HG03378 (cell line): ENCODE results near the gene GUK1.

Experiments used
- ATAC-seq: cut with Tn5 transposase; IDR thresholded peaks from one replicate; pipeline ENCODE4 v1.9.1; 2021; ENCODE audit warnings: mild to moderate bottlenecking, moderate library complexity; ENCODE audit not compliant: unreplicated experiment

Gene GUK1

DNA sequence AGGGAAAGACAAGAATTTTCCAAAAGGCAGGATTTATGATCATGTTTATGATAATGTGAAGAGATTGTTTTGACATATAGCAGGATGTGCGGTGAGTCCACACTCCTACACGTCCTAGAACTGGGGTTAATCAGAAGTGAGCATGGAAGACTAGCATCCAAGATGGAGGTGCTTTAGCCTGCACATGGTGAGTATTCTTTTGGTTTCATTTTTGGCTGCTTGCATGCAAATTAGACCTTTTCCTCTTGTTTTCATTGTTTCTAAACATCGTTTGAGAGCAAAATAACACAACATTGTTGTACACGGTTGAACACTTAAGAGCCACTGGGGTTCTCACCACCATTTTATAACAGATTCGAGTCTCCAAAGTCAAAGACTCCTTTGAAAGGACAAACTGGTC is 14.9 kb upstream of the GUK1 start:
- ATAC-seq, result no peak

DNA sequence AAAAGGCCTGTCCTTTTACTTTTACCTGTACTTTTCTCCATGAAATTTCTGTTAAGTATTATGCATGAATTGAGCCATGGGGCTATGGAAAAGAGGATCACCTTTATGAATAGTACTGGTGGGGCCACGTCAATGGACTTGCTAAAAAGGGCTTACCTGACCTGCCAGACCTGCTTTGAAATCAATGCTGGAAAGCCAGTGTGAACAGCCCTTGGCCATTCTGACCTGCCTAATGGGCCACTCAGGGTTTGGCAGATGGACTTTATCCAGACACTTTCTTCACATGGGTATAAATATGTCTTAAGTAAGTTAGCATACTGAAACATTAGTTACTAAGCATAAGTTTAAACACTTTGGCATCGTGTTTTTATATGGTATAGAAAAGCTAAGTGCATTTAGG is 8.3 kb upstream of the GUK1 start:
- ATAC-seq, result no peak

DNA sequence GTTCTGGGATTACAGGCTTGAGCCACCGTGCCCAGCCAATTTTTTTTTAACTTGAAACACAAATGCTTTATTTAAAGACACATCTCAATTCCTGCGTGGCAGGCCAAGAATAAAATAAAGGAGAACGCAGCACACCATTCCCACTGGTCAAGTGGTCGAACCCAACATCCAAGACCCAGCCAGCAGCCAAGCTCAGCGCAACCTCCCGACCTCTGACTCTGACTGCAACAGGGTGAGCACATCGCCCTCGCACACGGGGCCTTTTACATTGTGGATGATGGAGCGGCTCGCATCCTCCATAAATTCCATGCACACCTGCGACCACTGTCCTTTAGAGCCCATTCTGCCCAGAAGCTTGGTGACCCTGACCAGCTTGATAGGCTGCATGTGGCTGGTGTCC is 5.5 kb upstream of the GUK1 start:
- no peak for ATAC-seq

DNA sequence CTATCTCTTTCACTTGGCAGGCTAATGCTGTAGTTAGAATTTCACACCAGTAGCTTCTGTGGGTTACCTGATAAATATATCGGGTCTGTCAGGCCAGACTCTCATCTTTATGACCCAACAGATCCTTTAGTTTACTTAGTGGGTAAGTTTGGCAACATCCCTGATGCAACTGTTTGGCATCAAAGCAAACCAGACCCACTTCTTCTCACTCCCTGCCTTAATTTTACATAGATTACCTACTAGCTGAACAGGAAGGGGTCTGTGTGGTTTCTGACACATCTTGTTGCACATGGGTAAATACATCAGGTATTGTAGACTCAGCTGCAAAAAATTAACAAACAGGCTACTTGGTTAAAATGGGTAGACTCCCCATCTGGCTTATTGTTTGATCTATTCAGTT is 3.2 kb upstream of the GUK1 start:
- no peak for ATAC-seq

DNA sequence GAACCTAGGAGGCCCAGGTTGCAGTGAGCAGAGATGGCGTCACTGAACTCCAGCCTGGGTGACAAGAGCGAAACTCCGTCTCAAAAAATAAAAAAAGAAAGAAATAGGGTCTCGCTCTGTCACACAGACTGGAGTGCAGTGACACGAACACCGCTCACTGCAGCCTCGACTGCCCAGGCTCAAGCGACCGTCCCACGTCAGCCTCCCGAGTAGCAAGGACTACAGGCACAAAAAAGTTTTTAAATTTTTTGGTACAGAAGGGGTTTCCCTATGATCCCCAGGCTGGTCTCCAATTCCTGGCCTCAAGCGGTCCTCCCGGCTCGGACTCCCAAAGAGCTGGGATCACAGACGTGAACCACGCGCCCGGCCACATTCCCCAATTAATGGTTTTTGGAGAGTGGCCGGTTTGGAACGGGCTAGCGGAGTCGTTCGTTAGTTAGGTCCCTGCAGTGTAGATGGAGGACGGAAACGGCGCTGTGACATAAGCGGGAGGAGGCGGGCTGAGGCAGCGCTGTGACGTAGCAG is 611 bp upstream of the GUK1 start:
- ATAC-seq, result no peak

DNA sequence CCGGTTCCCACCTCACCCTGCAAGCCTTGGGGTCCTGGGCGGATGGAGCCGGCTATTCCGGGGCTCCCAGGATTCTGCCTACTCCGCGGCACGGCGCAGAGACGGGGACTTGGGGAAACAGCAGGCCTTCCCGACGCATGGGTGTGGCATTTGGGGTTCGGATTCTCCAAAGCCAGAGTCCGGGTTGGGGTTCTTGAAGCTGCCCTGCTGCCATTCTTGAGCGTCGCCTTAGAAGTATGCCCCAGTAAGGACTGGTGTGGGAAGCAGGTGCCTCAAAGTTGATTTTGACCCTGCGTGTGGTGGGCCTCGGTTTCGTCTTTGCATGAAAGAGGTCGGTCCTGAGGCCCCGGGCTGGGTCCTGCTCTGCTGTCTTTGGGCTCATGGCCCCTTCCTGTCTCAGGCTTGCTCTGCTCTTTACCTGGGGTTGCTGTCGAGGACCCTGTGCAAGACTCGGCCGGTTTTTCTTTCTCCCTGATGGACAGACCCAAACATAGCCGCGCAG is 696 bp downstream of the GUK1 start:
- ATAC-seq, result no peak

DNA sequence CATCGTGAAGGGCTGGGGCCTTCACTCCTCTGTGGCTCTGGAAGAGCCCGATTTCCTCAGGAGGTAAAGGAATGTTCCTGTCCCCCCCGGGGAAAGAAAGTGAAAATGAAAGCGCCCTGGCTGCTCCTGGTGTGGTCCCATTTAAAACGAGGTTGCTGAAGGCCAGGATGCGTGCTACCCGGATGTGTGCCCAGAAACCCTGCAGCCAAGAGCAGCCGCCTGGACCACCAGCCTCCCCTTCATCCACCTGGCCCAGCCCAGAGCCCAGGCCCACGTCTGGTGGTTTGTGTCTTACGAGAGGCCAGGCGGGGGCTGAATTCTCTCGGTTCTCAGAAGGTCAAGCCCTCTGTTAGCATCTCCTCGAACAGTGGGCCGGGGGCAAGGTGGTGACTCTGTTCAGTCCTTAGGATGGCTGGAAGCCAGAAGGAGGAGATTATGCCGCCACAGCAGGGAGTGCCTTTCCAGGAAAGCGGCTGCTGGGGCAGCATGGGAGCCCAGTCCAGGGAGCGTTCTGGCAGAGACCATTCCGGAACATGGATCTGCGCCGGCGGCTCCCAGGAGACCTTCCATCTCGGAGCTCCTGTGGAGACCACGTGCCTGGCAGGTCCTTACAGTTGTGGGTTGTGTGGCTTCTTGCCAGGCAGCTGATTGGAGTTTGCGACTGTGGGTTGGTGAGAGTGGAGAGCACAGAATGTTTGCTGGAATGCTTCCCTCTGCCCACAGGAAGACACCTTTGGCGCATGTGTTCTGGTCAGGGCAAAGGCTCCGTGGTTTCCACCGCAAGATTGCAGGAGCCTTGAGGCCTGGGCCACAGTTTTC is 1.4 kb downstream of the GUK1 start:
- no peak for ATAC-seq

DNA sequence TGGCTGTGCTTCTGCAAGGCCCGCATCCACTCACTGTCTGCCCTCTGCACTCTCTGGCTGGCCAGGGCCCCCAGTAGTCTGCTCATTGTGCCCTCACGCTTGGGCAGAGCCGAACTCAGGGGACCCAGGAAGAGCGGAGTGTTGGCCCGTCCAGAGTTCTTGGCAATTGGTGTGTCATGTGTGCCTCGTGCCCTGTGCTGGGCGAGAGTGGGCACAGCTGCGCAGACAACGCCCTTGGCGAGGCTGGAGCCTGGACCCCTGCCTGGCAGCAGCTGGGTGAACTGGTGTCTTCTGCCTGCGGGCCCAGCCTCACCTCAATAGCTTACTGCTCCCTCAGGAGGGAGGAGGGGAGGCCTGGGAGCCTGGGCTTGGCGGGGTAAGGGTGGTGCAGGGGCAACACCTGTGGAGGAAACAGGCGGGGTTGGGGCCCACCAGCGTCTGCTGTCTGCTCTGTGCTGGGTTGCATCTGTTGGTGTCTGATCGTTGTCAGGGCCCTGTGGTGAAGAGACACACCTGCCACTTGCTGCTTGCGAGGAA is 2.1 kb downstream of the GUK1 start:
- no peak for ATAC-seq

DNA sequence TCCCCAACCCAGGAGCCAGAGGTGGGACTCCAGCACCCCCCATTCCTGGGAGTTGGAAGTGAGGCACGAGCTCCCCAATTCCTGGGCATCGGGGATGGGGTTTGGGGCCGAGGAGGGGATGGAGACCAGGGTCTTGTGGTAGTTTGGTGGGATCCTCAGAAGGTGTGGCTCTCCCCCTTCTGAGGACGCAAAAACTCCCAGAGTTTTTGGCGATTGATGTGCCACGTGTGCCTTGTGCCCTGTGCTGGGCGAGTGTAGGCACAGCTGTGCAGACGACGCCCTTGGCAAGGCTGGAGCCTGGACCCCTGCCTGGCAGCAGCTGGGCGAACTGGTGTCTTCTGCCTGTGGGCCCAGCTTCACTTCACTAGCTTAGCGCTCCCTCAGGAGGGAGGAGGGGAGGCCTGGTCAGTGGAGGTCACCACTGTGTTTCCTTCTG is 2.6 kb downstream of the GUK1 start:
- no peak for ATAC-seq

DNA sequence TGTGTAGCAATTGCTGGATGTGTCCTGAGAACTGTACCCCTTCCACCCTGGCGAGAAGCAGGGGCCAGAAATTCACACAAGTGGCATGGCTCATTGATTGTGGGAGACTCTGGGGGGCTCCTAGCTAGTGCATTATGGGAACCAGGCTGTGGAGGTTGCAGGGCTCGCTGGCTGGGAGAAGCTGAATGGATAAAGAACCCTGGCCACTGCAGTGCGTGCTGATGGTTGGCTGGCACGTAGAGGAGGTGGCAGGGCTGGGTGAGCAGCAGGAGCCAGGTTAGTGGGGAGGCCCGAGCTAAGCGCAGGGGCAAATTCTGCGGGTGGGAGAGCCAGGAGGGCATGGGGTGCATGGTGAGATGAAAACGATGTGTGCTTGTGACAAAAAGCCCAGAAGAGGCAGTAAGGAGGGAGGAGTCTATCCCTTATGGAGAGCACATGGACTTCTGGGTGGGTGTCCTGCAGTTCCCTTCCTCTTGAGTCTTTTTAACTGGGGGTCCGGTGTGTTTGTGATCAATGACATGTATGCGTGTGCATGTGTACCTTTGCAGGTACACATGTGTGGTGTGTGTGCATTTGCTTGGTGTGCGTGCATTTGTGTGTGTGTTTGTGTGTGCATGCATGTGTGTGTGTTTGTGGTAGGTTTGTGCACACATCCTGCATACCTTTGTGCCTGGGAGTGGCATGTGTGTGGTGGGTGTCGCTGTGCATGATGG is 3.6 kb downstream of the GUK1 start:
- no peak for ATAC-seq

DNA sequence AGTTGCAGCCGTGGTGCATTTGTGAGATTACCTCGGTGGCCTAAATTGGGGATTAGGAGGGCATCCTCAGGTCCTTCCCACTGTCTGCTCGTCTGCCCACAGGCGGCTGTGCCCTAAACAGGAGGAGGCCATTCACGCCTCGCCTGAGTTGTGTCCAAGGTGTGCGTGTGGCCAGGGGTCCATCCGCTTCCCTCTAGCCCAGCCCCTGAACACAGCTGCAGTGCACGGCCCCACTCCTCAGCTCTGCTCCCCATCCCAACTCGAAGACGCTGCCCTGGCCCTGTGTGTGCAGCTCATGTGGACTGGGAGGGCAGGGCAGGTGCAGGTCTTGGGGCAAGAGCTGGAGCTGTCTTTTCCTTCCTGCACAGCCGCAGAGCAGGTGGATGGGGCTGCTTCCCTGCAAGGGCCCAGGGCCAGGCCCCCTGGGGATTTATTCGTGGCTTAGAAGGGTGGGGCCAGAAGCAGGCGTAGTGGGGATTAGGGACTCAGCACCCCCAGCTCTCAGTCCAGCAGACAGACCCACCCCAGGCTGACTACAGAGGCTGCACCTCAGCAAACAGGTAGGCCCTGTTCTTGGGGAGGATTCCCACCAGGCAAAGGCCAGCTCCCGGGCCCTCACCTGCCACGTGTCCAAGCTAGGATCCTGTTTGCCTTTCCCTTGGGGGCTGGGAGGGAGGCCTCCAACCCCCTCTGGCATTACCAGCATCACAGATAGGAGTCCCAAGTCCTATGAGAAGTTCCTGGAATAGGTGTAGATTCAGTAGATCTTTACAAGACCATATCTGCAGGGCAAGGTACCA is 4.3 kb downstream of the GUK1 start:
- no peak for ATAC-seq

DNA sequence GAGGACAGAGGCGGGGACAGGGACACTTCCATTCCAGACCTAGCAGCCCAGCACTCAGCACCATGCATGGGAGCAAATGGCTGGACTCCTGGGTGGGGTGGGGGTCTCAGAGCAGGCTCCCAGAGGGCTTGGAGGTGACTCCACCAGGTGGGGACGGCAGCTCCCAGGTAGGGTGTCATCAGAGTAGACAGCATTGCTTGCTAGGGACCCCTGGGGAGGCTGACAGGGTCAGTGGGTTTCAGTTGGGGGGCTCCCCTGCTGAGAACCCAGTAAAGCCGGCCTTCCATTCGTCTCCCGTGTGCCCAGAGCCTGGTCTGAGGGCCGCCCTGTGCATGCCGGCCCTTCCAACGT is 4.9 kb downstream of the GUK1 start:
- no peak for ATAC-seq

DNA sequence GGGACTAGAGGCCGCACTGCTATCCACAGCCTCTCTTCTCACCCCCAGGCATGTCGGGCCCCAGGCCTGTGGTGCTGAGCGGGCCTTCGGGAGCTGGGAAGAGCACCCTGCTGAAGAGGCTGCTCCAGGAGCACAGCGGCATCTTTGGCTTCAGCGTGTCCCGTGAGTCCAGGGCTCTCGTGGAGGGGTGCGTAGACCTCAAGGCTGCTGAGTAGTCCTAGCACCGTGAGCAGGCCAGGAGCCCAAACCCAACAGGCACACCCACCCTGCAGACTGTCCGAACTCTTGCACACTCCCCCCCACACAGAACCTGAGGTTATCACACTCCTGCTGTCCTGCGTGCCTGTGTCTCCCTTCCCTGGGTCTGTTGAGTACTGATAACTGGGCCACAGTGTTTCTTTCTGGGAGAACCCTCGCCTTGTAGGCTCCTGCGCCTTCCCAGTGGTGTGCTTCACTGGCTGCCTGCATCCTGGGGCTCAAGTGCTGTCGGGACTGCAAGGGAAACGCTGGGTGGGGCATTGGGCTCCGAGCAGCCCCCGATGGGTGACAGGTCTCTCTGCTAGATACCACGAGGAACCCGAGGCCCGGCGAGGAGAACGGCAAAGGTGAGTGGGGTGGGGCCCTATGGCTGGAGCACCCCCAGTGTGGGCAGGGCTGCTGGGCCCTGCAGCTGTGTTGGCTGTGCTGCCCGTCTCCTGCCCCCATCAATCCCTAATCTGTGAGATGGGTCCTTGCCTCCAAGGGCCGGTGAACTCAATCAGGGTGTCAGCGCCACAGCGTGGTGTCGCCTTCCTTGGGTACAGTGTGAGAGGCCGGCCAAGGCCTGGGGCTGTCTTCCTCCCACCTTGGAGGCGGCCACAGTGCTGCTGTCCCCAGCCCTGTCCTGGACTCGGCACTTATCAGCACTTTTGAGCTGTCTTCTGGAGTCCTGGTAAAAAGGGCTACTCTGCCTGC is 5.7 kb downstream of the GUK1 start:
- ATAC-seq, result no peak

DNA sequence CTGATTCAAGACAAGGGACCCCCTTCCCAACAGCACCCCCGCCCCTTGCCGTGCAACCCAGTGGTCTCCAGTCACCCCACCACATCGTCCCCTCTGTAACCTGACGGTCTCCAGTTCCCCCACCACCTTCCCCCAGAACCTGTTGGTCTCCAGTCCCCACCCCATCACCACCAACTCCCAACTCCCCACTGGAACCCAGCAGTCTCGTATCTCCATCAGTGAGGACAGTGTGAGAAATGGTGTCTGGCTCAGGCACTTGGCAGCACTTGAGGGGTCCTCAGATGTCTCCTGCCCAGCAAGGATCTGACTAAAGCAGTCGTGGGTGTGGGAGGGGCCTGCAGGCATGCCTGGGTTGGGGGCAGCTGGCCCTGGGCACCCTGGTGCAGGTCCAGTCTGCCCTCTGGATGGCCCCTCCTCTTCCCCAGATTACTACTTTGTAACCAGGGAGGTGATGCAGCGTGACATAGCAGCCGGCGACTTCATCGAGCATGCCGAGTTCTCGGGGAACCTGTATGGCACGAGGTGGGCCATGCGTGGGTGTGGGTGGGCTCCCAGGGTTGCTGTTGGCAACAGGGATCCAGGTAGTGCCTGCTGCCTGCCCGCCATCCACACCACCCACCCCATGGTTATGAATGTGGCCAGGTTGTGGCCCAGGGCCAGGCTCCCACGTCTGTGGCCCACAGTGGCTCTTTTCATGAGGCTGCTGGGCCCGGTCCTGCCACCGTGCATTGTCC is 6.5 kb downstream of the GUK1 start:
- no peak for ATAC-seq

DNA sequence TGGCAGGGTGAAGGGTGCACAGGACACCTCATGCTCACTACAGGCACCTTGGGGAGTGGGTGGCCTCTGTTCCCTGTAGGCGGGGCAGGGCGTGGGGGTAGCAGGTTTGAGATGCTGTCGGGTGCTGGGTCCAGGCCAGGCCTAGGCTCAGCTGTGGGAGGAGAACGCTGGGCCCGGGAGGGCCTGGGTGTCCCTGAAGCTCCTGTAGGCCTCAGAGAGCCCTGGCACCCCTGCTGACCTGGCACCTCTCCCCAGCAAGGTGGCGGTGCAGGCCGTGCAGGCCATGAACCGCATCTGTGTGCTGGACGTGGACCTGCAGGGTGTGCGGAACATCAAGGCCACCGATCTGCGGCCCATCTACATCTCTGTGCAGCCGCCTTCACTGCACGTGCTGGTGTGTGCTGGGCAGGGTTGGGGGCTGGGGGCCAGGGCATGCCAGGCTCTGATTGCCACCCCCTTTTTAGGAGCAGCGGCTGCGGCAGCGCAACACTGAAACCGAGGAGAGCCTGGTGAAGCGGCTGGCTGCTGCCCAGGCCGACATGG is 7.1 kb downstream of the GUK1 start:
- no peak for ATAC-seq

DNA sequence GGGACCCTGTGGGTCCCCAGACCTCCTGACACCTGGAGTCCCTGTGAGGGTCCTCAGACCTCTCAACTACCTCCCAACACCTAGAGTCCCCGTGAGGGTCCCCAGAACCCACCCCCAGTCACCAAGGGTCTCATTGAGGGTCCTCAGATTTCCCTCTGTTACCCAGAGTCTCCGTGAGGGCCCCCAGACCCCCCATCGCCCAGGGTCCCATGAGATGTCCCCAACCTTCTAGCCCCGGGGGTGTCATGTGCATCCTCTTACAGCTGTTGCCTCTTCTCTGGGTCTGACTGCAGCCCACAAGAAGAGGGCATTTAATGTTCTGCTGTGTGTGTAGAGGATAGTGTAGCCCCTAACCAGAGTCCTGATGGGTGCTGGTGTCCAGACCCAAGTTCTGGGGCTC is 7.7 kb downstream of the GUK1 start:
- ATAC-seq, result no peak

DNA sequence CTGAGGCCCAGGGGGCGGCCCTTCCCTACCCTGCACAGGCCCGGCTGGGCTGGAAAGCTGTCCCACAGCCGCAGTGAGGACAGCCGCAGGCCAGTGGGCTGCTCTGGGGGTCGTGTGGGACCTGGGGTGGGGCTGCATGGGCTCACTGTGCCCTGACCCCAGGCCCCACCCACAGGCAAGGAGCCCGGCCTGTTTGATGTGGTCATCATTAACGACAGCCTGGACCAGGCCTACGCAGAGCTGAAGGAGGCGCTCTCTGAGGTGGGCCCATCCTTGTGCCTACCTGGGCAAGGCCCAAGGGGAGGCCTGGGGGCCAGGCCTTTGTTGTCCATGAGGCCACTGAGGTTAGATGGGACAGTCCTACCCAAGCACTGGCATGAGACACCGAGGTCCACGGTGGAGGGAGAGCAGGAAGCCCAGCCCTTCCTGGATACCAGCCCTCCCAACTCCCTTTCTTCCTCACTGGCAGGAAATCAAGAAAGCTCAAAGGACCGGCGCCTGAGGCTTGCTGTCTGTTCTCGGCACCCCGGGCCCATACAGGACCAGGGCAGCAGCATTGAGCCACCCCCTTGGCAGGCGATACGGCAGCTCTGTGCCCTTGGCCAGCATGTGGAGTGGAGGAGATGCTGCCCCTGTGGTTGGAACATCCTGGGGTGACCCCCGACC is 8.2 kb downstream of the GUK1 start:
- ATAC-seq, result no peak

DNA sequence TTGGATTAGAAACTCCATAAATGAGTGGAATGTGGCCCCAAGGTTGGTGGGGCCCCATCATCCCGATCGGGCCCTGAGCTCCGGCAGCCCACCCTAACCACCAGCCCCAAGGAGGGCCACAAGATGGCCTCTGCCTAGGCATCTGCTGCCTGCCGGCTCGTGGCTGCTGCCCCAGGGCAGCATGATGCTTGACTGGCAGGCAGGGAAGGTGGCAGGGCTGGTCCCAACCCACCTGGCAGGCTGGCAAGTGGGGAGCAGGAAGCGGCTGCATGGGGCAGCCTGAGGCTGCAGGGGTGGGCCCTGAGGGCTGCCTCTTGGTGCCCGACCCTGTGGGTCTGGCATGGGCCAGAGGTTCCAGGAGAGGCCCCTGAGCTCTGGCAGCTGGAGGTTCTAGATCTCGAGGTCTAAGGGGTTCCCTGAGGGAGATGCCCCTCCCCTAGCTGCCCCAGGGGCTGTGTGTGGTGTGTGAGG is 8.9 kb downstream of the GUK1 start:
- no peak for ATAC-seq
